Measurements from ENCODE around the gene OBSL1.

- no peak for TF ChIP-seq POLR2A (IDR thresholded peaks at IDR 0.05; ENCODE audit: low read depth, low read length)
- TF ChIP-seq TAF1 (IDR thresholded peaks at IDR 0.05; ENCODE audit: borderline replicate concordance, low read depth, low read length) = no peak
Observed at GRCh38 chr2:219520079-219520478, 51.3 kb downstream of the OBSL1 start.
